HepG2 (cell line): Measurements from ENCODE around the gene ANKRD44. TPM values are rescaled to one million over a fixed set of nuclear protein-coding genes. Genes with fewer than 3 reads are reported as not detected.

Experiments used
- ARID5B ChIP-seq: IDR thresholded peaks from 2 replicates; pipeline ENCODE4 v1.4.0; 2020; ENCODE audit warnings: mild to moderate bottlenecking, missing genetic modification reagents
- ATF5 ChIP-seq: sonication (generic); formaldehyde crosslinking; IDR thresholded peaks from 2 replicates; pipeline ENCODE4 v1.4.0; 2020; ENCODE audit warnings: mild to moderate bottlenecking, low read depth, missing genetic modification reagents
- CHCHD3 ChIP-seq: sonication (generic); formaldehyde crosslinking; IDR thresholded peaks from 2 replicates; pipeline ENCODE4 v1.8.0; 2022; ENCODE audit warnings: mild to moderate bottlenecking, missing genetic modification reagents, moderate library complexity
- FIP1L1 ChIP-seq: fragments of 200-400 bp; formaldehyde crosslinking; IDR thresholded peaks from 2 replicates; pipeline ENCODE4 v1.6.1; 2018; ENCODE audit warnings: low read depth, mild to moderate bottlenecking, low read length, moderate library complexity, borderline replicate concordance; ENCODE audit not compliant: insufficient read depth
- GPN1 ChIP-seq: sonication (generic); formaldehyde crosslinking; IDR thresholded peaks from 2 replicates; pipeline ENCODE4 v1.5.1; 2020; ENCODE audit warnings: missing genetic modification reagents, borderline replicate concordance
- HINFP ChIP-seq: sonication (generic); formaldehyde crosslinking; IDR thresholded peaks from 2 replicates; pipeline ENCODE4 v1.4.0; 2020; ENCODE audit warnings: low read depth, mild to moderate bottlenecking, missing genetic modification reagents
- IKZF1 ChIP-seq: fragments of 450-650 bp; IDR thresholded peaks from 2 replicates; pipeline ENCODE4 v1.7.1; 2016
- MATR3 ChIP-seq: sonication (generic); formaldehyde crosslinking; IDR thresholded peaks from 2 replicates; pipeline ENCODE4 v1.4.0; 2020; ENCODE audit warnings: missing genetic modification reagents
- MXD1 ChIP-seq: sonication (generic); formaldehyde crosslinking; IDR thresholded peaks from 2 replicates; pipeline ENCODE4 v1.4.0; 2020; ENCODE audit warnings: mild to moderate bottlenecking, missing genetic modification reagents
- PBX2 ChIP-seq: IDR thresholded peaks from 2 replicates; pipeline ENCODE4 v1.6.1; 2016; ENCODE audit warnings: control low read depth
- SATB2 ChIP-seq: sonication (generic); formaldehyde crosslinking; IDR thresholded peaks from 2 replicates; pipeline ENCODE4 v1.5.0; 2020; ENCODE audit warnings: missing genetic modification reagents
- SMAD3 ChIP-seq: sonication (generic); formaldehyde crosslinking; IDR thresholded peaks from 2 replicates; pipeline ENCODE4 v1.4.0; 2020; ENCODE audit warnings: missing genetic modification reagents
- SMYD3 ChIP-seq: sonication (generic); formaldehyde crosslinking; IDR thresholded peaks from 2 replicates; pipeline ENCODE4 v1.8.1; 2023; ENCODE audit warnings: mild to moderate bottlenecking, missing genetic modification reagents
- TFAP4 ChIP-seq: sonication (generic); IDR thresholded peaks from 2 replicates; pipeline ENCODE4 v1.6.1; 2016; ENCODE audit warnings: low read depth, borderline replicate concordance
- ZFP37 ChIP-seq: sonication (generic); formaldehyde crosslinking; IDR thresholded peaks from 2 replicates; pipeline ENCODE4 v1.4.0; 2020; ENCODE audit warnings: missing genetic modification reagents, borderline replicate concordance
- ZMAT3 ChIP-seq: sonication (generic); formaldehyde crosslinking; conservative IDR thresholded peaks from 2 replicates; pipeline ENCODE4 v1.7.0; 2021; ENCODE audit warnings: missing genetic modification reagents
- ZNF225 ChIP-seq: sonication (generic); formaldehyde crosslinking; IDR thresholded peaks from 2 replicates; pipeline ENCODE4 v1.4.0; 2020; ENCODE audit warnings: mild to moderate bottlenecking, missing genetic modification reagents
- ZNF24 ChIP-seq: fragments of 450-650 bp; IDR thresholded peaks from 2 replicates; pipeline ENCODE4 v1.6.1; 2017; ENCODE audit warnings: antibody characterized with exemption, mild to moderate bottlenecking
- ZNF251 ChIP-seq: sonication (generic); formaldehyde crosslinking; IDR thresholded peaks from 2 replicates; pipeline ENCODE4 v1.9.0; 2021; ENCODE audit warnings: mild to moderate bottlenecking, missing genetic modification reagents
- ZNF256 ChIP-seq: sonication (generic); formaldehyde crosslinking; conservative IDR thresholded peaks from 2 replicates; pipeline ENCODE4 v1.4.0; 2020; ENCODE audit warnings: missing genetic modification reagents
- ZNF382 ChIP-seq: sonication (generic); formaldehyde crosslinking; IDR thresholded peaks from 2 replicates; pipeline ENCODE4 v1.5.0; 2020; ENCODE audit warnings: missing genetic modification reagents, mild to moderate bottlenecking, borderline replicate concordance
- polyA plus RNA-seq, 8 experiments: library from polyadenylated mRNA; depleted of rRNA in 3 of 8; stranded (reverse) in 7 of 8; unstranded in 1 of 8; fragments of >200 nt; fragmentation: Illumina TruSeq in 4 of 8; extraction: Trizol in 4 of 8; gene quantifications; 2 replicates each; pipeline versions ENCODE4 v1.2.1 to v1.2.3, GENCODE V29; 2011 to 2016; ENCODE audit warnings: low read depth in 4 of 8, missing spikeins in 1 of 8, mixed read lengths in 1 of 8; ENCODE audit not compliant: insufficient read depth in 1 of 8
- total RNA-seq, 5 experiments: library from RNA; depleted of rRNA; stranded (reverse); fragments of >200 nt; fragmentation: Illumina TruSeq; extraction: Trizol; gene quantifications; 2 replicates each; pipeline ENCODE4 v1.2.3, GENCODE V29; 2016; ENCODE audit warnings: low read depth in 1 of 5

Gene ANKRD44
- total and polyA plus RNA-seq, 2 of the 13 experiments (the other 11 are each of a cell fraction or from before 2014, with no cell fraction given), result 0.04 to 0.11 TPM

- TF ChIP-seq HINFP (CRISPR knock-in tag) (0 out of 2 replicates have a peak, but pooled peaks have one; percentile 15), ZMAT3 (CRISPR knock-in tag) (no peak), MATR3 (CRISPR knock-in tag) (no peak), PBX2 (CRISPR knock-in tag) (no peak), MXD1 (CRISPR knock-in tag) (no peak), ZNF382 (CRISPR knock-in tag) (no peak), SMAD3 (no peak), ZNF251 (no peak), ZNF256 (no peak), FIP1L1 (no peak), ARID5B (CRISPR knock-in tag) (no peak; the same call in 1 of the 2 replicates), SMYD3 (no peak), SATB2 (CRISPR knock-in tag) (no peak), IKZF1 (no peak), CHCHD3 (CRISPR knock-in tag) (no peak), ZNF225 (CRISPR knock-in tag) (0 out of 2 replicates have a peak, but pooled peaks have one; percentile 55), GPN1 (CRISPR knock-in tag) (no peak), ZFP37 (CRISPR knock-in tag) (no peak), TFAP4 (no peak), ATF5 (CRISPR knock-in tag) (no peak), ZNF24 (no peak)
Measured at GRCh38 chr2:197310271-197310985, at the start of gene ANKRD44 (continued).
